Testis (tissue), 2 donors: Measurements from ENCODE around the gene IGSF10.

Experiments used
- CTCF ChIP-seq, 3 experiments: fragments of 450-650 bp in 2 of 3; fragments of 200-600 bp in 1 of 3; sonication (generic) in 1 of 3; IDR thresholded peaks; one replicate each; pipeline ENCODE4 v1.5.1; 2016 to 2019; ENCODE audit warnings: antibody characterized with exemption in 3 of 3, mild to moderate bottlenecking in 2 of 3, moderate library complexity in 1 of 3
- POLR2A ChIP-seq: fragments of 450-650 bp; IDR thresholded peaks from one replicate; pipeline ENCODE4 v1.6.1; 2017; ENCODE audit warnings: antibody characterized with exemption, mild to moderate bottlenecking, moderate library complexity

- TF ChIP-seq CTCF (IDR thresholded peaks at IDR 0.05) (no peak), POLR2A (no peak)
Observed at GRCh38 chr3:151452841-151453240, 8.0 kb downstream of the IGSF10 start.
